Stimulated activated naive CD4-positive, alpha-beta T cell (primary cell): ENCODE measurements around the gene RAD54L.
"Not testable (repeated sequence)": the region's sequence is repeated elsewhere in the genome, so short reads cannot be mapped to it uniquely, and the experiment has no call there.

Source experiments
- DNase-seq, 6 experiments: peaks; one replicate each; lab custom pipeline; 2025; lab: John Stamatoyannopoulos, UW

The RAD54L gene

GRCh38 chr1:46285730-46286477 lies 38.3 kb downstream of the RAD54L start:
- DNase-seq = peak in 1 of 6 experiments; percentile 10

- no peak for DNase-seq
These were observed 41.0 kb downstream of the RAD54L start for GRCh38 chr1:46288485-46289133.

GRCh38 chr1:46289134-46289494 lies 41.6 kb downstream of the RAD54L start:
- no peak for DNase-seq

GRCh38 chr1:46289976-46290375 lies 42.4 kb downstream of the RAD54L start:
- no peak for DNase-seq

GRCh38 chr1:46295306-46295705 lies 47.7 kb downstream of the RAD54L start:
- no peak for DNase-seq

GRCh38 chr1:46298387-46298786 lies 50.8 kb downstream of the RAD54L start:
- no peak for DNase-seq

GRCh38 chr1:46300673-46301405 lies 53.3 kb downstream of the RAD54L start:
- DNase-seq = no peak

GRCh38 chr1:46301406-46301807 lies 53.8 kb downstream of the RAD54L start:
- DNase-seq = no peak

GRCh38 chr1:46301808-46302640 lies 54.5 kb downstream of the RAD54L start:
- DNase-seq = peak; percentile 29 to 75 (median 44)

- peak in 2 of 6 experiments; percentile 30 to 48 for DNase-seq
These were observed 55.1 kb downstream of the RAD54L start for GRCh38 chr1:46302641-46303037.

GRCh38 chr1:46303038-46303871 lies 55.7 kb downstream of the RAD54L start, which contains the start of the genes LRRC41 and UQCRH:
TSS of gene LRRC41 (minus strand) at chr1:46303616. CDS start at chr1:46303322, 294 bp downstream.
TSS of gene UQCRH (plus strand) at chr1:46303698. CDS start at chr1:46303767, 69 bp downstream.
- peak; percentile 84 to 95 (median 90) for DNase-seq

GRCh38 chr1:46303872-46304326 lies 56.3 kb downstream of the RAD54L start:
- no peak for DNase-seq

GRCh38 chr1:46306159-46306530 lies 58.6 kb downstream of the RAD54L start:
- DNase-seq = no peak

GRCh38 chr1:46309401-46310159 lies 62.0 kb downstream of the RAD54L start:
- no peak for DNase-seq

- DNase-seq = no peak
These were observed 62.8 kb downstream of the RAD54L start for GRCh38 chr1:46310321-46310720.

- DNase-seq = no peak
These were observed 68.3 kb downstream of the RAD54L start for GRCh38 chr1:46315669-46316403.

- DNase-seq = no peak
These were observed 69.8 kb downstream of the RAD54L start for GRCh38 chr1:46317323-46317722.

- DNase-seq = not testable (repeated sequence)
These were observed 71.7 kb downstream of the RAD54L start for GRCh38 chr1:46319301-46319700.
